Measurements from ENCODE around the gene IFT122. TPM values are rescaled to one million over a fixed set of nuclear protein-coding genes. Genes with fewer than 3 reads are reported as not detected.

IFT122 gene
- total and polyA plus RNA-seq, 2 of the 4 experiments (the other 2 are of a cell fraction), result 16.8 to 28.0 TPM

GRCh38 chr3:129432036-129432435 lies 8.0 kb upstream of the IFT122 start:
- H2BK15ac ChIP-seq (ENCODE audit: low read depth, low read length), result no peak overlapping the region
- H2AK5ac ChIP-seq (ENCODE audit: low read depth, low read length), result no peak overlapping the region
- no peak overlapping the region for H3K4me3 ChIP-seq (ENCODE audit: insufficient read depth, low read depth, low read length)
- WGBS, 2 experiments (ENCODE audit: extremely low coverage in 2 of 2, insufficient read length in 1 of 2), result no CpG with 5 or more reads among the region's 7 CpGs
- DNase-seq (no peak), ATAC-seq (ENCODE audit: low read depth) (no peak)
- TF ChIP-seq RAD21 (IDR thresholded peaks at IDR 0.05; ENCODE audit: low read length), result no peak
- TF ChIP-seq POLR2A (IDR thresholded peaks at IDR 0.05; ENCODE audit: low read depth, low read length), result no peak
- TF ChIP-seq MXI1 (IDR thresholded peaks at IDR 0.05; ENCODE audit: borderline replicate concordance, low read depth, low read length), result no peak
- intact Hi-C loops (cut with micrococcal nuclease) (no loop called here), dilution Hi-C loops (cut with HindIII; ENCODE audit: low sequenced_read_pairs, unreplicated experiment) (no loop called here), in situ Hi-C loops (cut with MboI; ENCODE audit: low sequenced_read_pairs) (no loop called here)
- no peak overlapping the region for H3K14ac ChIP-seq (replicated peaks; ENCODE audit: low read depth, low read length)
- H3K9me3 ChIP-seq (ENCODE audit: control insufficient read depth, insufficient read depth, low read length), result no peaks in the 10 kb centered on the region
- H4K20me1 ChIP-seq (ENCODE audit: insufficient read depth, low read length), result no peaks in the 10 kb centered on the region
- H3K4ac ChIP-seq (ENCODE audit: low read depth, low read length), result no peak overlapping the region
- peaks cover 10% of the 10 kb centered on the region; the same call in 1 of the 2 replicates for H3K9me1 ChIP-seq (ENCODE audit: insufficient read depth, low read length)
- H3K18ac ChIP-seq (ENCODE audit: low read depth, low read length), result no peak overlapping the region
- H3K56ac ChIP-seq (ENCODE audit: extremely low read depth, insufficient read depth, low read length), result no peak overlapping the region
- H3K79me1 ChIP-seq (ENCODE audit: low read depth in 1 of 2, low read length in 2 of 2), result peaks cover 15 to 19% of the 10 kb centered on the region in 2 experiments; a peak in 3 of 4 replicates
- no peak overlapping the region for H3K4me2 ChIP-seq (ENCODE audit: low read depth, low read length)
- POLR2A ChIA-PET (ENCODE audit: unreplicated experiment), result no interaction called here
- BruUV-seq (replicated peaks), result no TSS peak
- H3K27ac ChIP-seq (ENCODE audit: insufficient read depth, low read length), result no peak overlapping the region
- H3K23ac ChIP-seq (ENCODE audit: low read depth, low read length), result no peak overlapping the region
- no peak overlapping the region for H2AFZ ChIP-seq (replicated peaks; ENCODE audit: low read length, poor library complexity)
- no peak overlapping the region for H2BK120ac ChIP-seq (ENCODE audit: low read depth, low read length)
- H3K9ac ChIP-seq (ENCODE audit: low read depth, low read length), result no peak overlapping the region
- H4K5ac ChIP-seq (ENCODE audit: low read depth, low read length), result no peak overlapping the region
- no peak overlapping the region for H2BK20ac ChIP-seq (ENCODE audit: low read depth, low read length)
- no peaks in the 10 kb centered on the region for H3K27me3 ChIP-seq (ENCODE audit: control insufficient read depth, insufficient read depth, low read length)
- H4K8ac ChIP-seq (ENCODE audit: low read depth in 2 of 2, low read length in 2 of 2), result no peak overlapping the region
- H4K91ac ChIP-seq (ENCODE audit: insufficient read depth, low read depth, low read length), result no peak overlapping the region
- CTCF ChIA-PET, result no interaction called here
- H2AK9ac ChIP-seq (replicated peaks; ENCODE audit: low read depth, low read length, poor library complexity), result no peak overlapping the region
- H3K4me1 ChIP-seq (ENCODE audit: control insufficient read depth, insufficient read depth, low read length), result no peaks in the 10 kb centered on the region
- H2BK5ac ChIP-seq (ENCODE audit: low read depth, low read length, poor library complexity, severe bottlenecking), result no peak overlapping the region
- H3K36me3 ChIP-seq (ENCODE audit: control insufficient read depth, insufficient read depth, low read length), result peaks cover 28% of the 10 kb centered on the region

Measured in IMR-90 (cell line).